A673 (cell line): ENCODE results near the gene SPATA3.

Source experiments
- CTCF ChIP-seq: fragments of 300-800, 200-600 bp; sonication (generic); conservative IDR thresholded peaks from 2 replicates; pipeline ENCODE4 v1.5.1; 2017; ENCODE audit warnings: low read depth, mild to moderate bottlenecking, antibody characterized with exemption, low read length, moderate library complexity, mixed read lengths
- EZH2 ChIP-seq: fragments of 200-600 bp; sonication (generic); IDR thresholded peaks from 2 replicates; pipeline ENCODE4 v1.6.1; 2017; ENCODE audit warnings: borderline replicate concordance, low read depth, mild to moderate bottlenecking, mixed read lengths, antibody characterized with exemption, low read length; ENCODE audit not compliant: poor library complexity, severe bottlenecking

DNA sequence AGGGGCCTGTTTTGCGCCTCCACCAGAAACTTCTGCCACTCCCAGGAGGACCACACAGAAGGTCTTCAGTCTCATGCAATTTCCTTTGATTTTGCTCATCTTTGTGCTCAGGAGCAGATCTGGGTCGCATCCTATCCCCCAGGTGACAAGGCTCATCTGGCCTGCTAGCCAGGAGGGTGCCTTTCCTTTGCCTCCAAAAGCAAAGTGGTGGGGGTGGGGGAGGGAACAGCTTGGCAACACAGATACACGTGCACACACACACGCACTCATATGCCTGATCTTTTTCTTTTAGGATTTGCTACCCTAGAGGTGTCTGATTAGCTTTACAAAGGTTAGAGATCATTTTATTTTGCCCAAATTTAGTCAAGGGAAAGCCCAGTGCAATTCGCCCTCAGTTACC, 13.8 kb upstream of the SPATA3 start:
- TF ChIP-seq EZH2 (no peak), CTCF (no peak)
